GM19467 (cell line): ENCODE results near the gene MAGI1.
"Not testable (repeated sequence)": the region's sequence is repeated elsewhere in the genome, so short reads cannot be mapped to it uniquely, and the experiment has no call there.

Source experiments
- ATAC-seq: cut with Tn5 transposase; IDR thresholded peaks from one replicate; pipeline ENCODE4 v1.9.1; 2021; ENCODE audit warnings: mild to moderate bottlenecking, moderate library complexity; ENCODE audit not compliant: unreplicated experiment

Gene MAGI1

GRCh38 chr3:65614585-65614984 lies 424.1 kb downstream of the MAGI1 start:
- ATAC-seq = no peak

- not testable (repeated sequence) for ATAC-seq
Observed at GRCh38 chr3:65607965-65608460, 430.7 kb downstream of the MAGI1 start.

- no peak for ATAC-seq
Observed at GRCh38 chr3:65607101-65607500, 431.6 kb downstream of the MAGI1 start.

- ATAC-seq = no peak
Observed at GRCh38 chr3:65605876-65606432, 432.8 kb downstream of the MAGI1 start.

GRCh38 chr3:65604863-65605526 lies 433.7 kb downstream of the MAGI1 start:
- no peak for ATAC-seq

GRCh38 chr3:65603631-65604030 lies 435.1 kb downstream of the MAGI1 start:
- no peak for ATAC-seq

- no peak for ATAC-seq
Observed at GRCh38 chr3:65600888-65601287, 437.8 kb downstream of the MAGI1 start.

GRCh38 chr3:65597952-65598413 lies 440.7 kb downstream of the MAGI1 start:
- no peak for ATAC-seq

GRCh38 chr3:65597226-65597951 lies 441.3 kb downstream of the MAGI1 start:
- ATAC-seq = no peak

GRCh38 chr3:65596571-65597225 lies 442.0 kb downstream of the MAGI1 start:
- no peak for ATAC-seq

- ATAC-seq = no peak
Observed at GRCh38 chr3:65596029-65596300, 442.8 kb downstream of the MAGI1 start.

- ATAC-seq = no peak
Observed at GRCh38 chr3:65595222-65596028, 443.3 kb downstream of the MAGI1 start.

GRCh38 chr3:65593780-65594752 lies 444.7 kb downstream of the MAGI1 start:
- ATAC-seq = no peak

- no peak for ATAC-seq
Observed at GRCh38 chr3:65591313-65591712, 447.4 kb downstream of the MAGI1 start.

GRCh38 chr3:65588884-65589283 lies 449.8 kb downstream of the MAGI1 start:
- ATAC-seq = no peak

- ATAC-seq = no peak
Observed at GRCh38 chr3:65587650-65588439, 450.9 kb downstream of the MAGI1 start.

GRCh38 chr3:65584913-65585312 lies 453.8 kb downstream of the MAGI1 start:
- ATAC-seq = no peak

GRCh38 chr3:65584002-65584401 lies 454.7 kb downstream of the MAGI1 start:
- ATAC-seq = no peak

GRCh38 chr3:65583188-65583587 lies 455.5 kb downstream of the MAGI1 start:
- no peak for ATAC-seq
